SKM-1 (cell line): ENCODE data around the gene GPR180.

Experiments used
- DNase-seq: peaks from one replicate; lab custom pipeline; 2025; ENCODE audit not compliant: unreplicated experiment; lab: John Stamatoyannopoulos, UW

The GPR180 gene

DNA sequence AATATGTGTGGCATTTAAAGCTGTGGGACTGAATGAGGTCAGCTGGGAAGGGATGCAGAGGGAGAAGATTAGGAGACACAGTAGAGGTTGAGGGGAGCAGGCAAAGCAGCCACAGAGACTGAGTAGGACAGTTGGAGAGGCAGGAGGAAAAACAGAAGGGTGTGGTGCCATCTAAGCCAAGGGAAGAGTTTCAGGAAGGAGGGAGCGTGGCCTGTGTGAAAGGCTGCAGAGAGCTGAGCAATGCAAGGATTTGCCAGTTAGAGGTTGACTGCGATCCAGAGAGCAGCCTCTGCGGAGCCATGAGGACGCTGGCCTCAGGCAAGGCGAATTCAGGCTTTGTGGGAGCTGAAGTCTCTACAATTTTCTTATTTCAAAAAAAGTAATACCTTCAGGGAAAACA lies 81.8 kb downstream of the GPR180 start:
- no peak for DNase-seq
